Measurements from ENCODE around the gene EDNRA.

GRCh38 chr4:147532896-147533295, 52.0 kb downstream of the EDNRA start:
- no peak for TF ChIP-seq CTCF (conservative IDR thresholded peaks at IDR 0.05; ENCODE audit: low read depth, low read length)
- no peak for TF ChIP-seq MAZ (IDR thresholded peaks at IDR 0.05; ENCODE audit: borderline replicate concordance, low read depth, low read length)
- no peak for TF ChIP-seq RFX5 (IDR thresholded peaks at IDR 0.05; ENCODE audit: low read depth, low read length)
- TF ChIP-seq SMC3 (IDR thresholded peaks at IDR 0.05; ENCODE audit: low read depth, low read length) = no peak
- no peak for TF ChIP-seq CEBPB (IDR thresholded peaks at IDR 0.05; ENCODE audit: low read depth, low read length)
- no peak for TF ChIP-seq POLR2A (IDR thresholded peaks at IDR 0.05; ENCODE audit: low read depth, low read length)
- no peak for TF ChIP-seq USF2 (IDR thresholded peaks at IDR 0.05; ENCODE audit: low read depth, low read length)
- no peak for TF ChIP-seq ELK1 (IDR thresholded peaks at IDR 0.05; ENCODE audit: borderline replicate concordance, low read depth, low read length)
- no peak for TF ChIP-seq CHD1 (IDR thresholded peaks at IDR 0.05; ENCODE audit: low read depth, low read length)
- no peak for TF ChIP-seq MXI1 (IDR thresholded peaks at IDR 0.05; ENCODE audit: borderline replicate concordance, low read depth, low read length)
- no peak for TF ChIP-seq RAD21 (IDR thresholded peaks at IDR 0.05; ENCODE audit: low read length)
- no peak for TF ChIP-seq RCOR1 (IDR thresholded peaks at IDR 0.05; ENCODE audit: insufficient replicate concordance, low read length)
- TF ChIP-seq MAFK (IDR thresholded peaks at IDR 0.05; ENCODE audit: low read depth, low read length) = no peak

Data from IMR-90 (cell line).